Activated naive CD8-positive, alpha-beta T cell treated with anti-CD3 and anti-CD28 coated beads for 36 hours (primary cell): ENCODE results near the gene HOGA1. TPM values are rescaled to one million over a fixed set of nuclear protein-coding genes. Genes with fewer than 3 reads are reported as not detected.
"Not testable (repeated sequence)": the region's sequence is repeated elsewhere in the genome, so short reads cannot be mapped to it uniquely, and the experiment has no call there.

Source experiments
- DNase-seq: peaks from one replicate; pipeline ENCODE4 v3.0.0; 2021
- H3K27ac Mint-ChIP-seq: one replicate; pipeline ENCODE4 v1.8.0; 2022; ENCODE audit warnings: mild to moderate bottlenecking, moderate library complexity, mixed read lengths
- H3K27me3 Mint-ChIP-seq: one replicate; pipeline ENCODE4 v1.8.0; 2022; ENCODE audit warnings: mild to moderate bottlenecking, mixed read lengths
- H3K36me3 Mint-ChIP-seq: one replicate; pipeline ENCODE4 v1.8.0; 2021; ENCODE audit warnings: mild to moderate bottlenecking, mixed read lengths
- H3K4me1 Mint-ChIP-seq: one replicate; pipeline ENCODE4 v1.8.0; 2021; ENCODE audit warnings: mixed read lengths
- H3K4me3 Mint-ChIP-seq: one replicate; pipeline ENCODE4 v1.8.0; 2022; ENCODE audit warnings: mild to moderate bottlenecking, moderate library complexity, mixed read lengths
- H3K9me3 Mint-ChIP-seq: one replicate; pipeline ENCODE4 v1.8.0; 2022; ENCODE audit warnings: mixed read lengths
- total RNA-seq, 2 experiments: library from RNA; stranded (reverse); gene quantifications; one replicate each; pipeline ENCODE4 v1.2.3, GENCODE V29; 2021

Gene HOGA1
- total RNA-seq, 2 experiments from 2014 or later, result not detected

GRCh38 chr10:97570789-97571471 lies 13.3 kb upstream of the HOGA1 start:
- no peaks in the 10 kb centered on the region for H3K9me3 Mint-ChIP-seq
- H3K27me3 Mint-ChIP-seq, result no peaks in the 10 kb centered on the region
- no peak overlapping the region for H3K27ac Mint-ChIP-seq

GRCh38 chr10:97571622-97572021 lies 12.6 kb upstream of the HOGA1 start:
- H3K36me3 Mint-ChIP-seq, result no peaks in the 10 kb centered on the region

More at GRCh38 chr10:97570789-97571471, 13.3 kb upstream of the HOGA1 start:
- DNase-seq, result no peak
- peaks cover 2% of the 10 kb centered on the region for H3K4me1 Mint-ChIP-seq
- no peak overlapping the region for H3K4me3 Mint-ChIP-seq
- no peaks in the 10 kb centered on the region for H3K36me3 Mint-ChIP-seq

DNA sequence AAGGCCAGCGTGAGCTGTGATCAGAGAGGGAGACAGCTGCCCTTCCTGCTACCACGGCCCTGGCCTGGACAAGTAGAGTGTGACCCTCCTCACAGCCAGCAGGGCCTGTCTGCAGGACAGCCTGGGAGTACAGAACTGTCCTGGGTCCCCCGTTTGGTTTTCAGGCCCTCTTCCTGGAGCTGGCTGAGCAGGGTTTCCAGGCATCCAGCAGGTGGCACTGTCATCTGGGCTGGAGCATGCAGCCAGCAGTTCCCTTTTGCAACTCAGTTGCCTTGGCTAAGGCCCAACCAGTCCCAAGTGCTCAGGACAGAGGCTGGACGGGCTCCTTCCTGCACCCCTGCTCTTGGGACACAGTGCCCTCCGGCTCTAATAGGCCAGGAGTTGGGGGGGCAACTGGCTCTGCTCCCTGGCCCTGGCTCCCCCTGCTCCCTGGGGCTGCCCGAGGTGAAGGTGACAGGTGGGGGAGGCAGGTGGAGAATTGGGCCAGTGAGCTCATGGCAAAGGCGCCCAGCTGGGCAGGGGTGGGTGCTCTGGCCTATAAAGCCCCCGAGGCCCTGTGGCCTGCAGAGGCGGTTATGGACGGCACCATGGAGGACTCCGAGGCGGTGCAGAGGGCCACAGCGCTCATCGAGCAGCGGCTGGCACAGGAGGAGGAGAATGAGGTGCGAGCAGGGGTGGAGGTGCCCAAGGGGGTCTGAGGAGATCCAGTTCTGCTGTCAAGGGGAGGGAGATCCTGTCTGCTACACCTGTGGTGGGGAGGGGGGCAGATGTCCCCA lies 11.8 kb upstream of the HOGA1 start, which contains the start of gene ANKRD2:
Gene ANKRD2, plus strand, starts transcription at position 566 of the 776 bp plus-strand sequence. Its CDS starts 10 bp downstream, at position 576.
- H3K4me1 Mint-ChIP-seq, result peaks cover 2% of the 10 kb centered on the region
- H3K4me3 Mint-ChIP-seq, result no peak within 1 kb of the TSS
- no peaks in the 10 kb centered on the region for H3K9me3 Mint-ChIP-seq
- no peaks in the 10 kb centered on the region for H3K27me3 Mint-ChIP-seq
- no peak within 1 kb of the TSS for H3K27ac Mint-ChIP-seq
- peak; percentile 57 for DNase-seq
- no peaks in the 10 kb centered on the region for H3K36me3 Mint-ChIP-seq

More at GRCh38 chr10:97571622-97572021, 12.6 kb upstream of the HOGA1 start:
- Mint-ChIP-seq H3K27ac (no peak overlapping the region), H3K4me3 (no peak overlapping the region), H3K27me3 (no peaks in the 10 kb centered on the region), H3K9me3 (no peaks in the 10 kb centered on the region), H3K4me1 (peaks cover 2% of the 10 kb centered on the region)
- no peak for DNase-seq

- no peaks in the 10 kb centered on the region for H3K27me3 Mint-ChIP-seq
- H3K4me3 Mint-ChIP-seq, result no peak overlapping the region
- no peak overlapping the region for H3K27ac Mint-ChIP-seq
- no peaks in the 10 kb centered on the region for H3K9me3 Mint-ChIP-seq
- H3K36me3 Mint-ChIP-seq, result no peaks in the 10 kb centered on the region
- DNase-seq, result no peak
- H3K4me1 Mint-ChIP-seq, result peaks cover 2% of the 10 kb centered on the region
These were observed 11.2 kb upstream of the HOGA1 start for GRCh38 chr10:97573021-97573420.

GRCh38 chr10:97573672-97574071 lies 10.5 kb upstream of the HOGA1 start:
- H3K36me3 Mint-ChIP-seq, result no peaks in the 10 kb centered on the region
- H3K27ac Mint-ChIP-seq, result no peak overlapping the region
- no peak overlapping the region for H3K4me3 Mint-ChIP-seq
- H3K27me3 Mint-ChIP-seq, result peaks cover 3% of the 10 kb centered on the region
- H3K4me1 Mint-ChIP-seq, result peaks cover 2% of the 10 kb centered on the region
- DNase-seq, result no peak
- no peaks in the 10 kb centered on the region for H3K9me3 Mint-ChIP-seq

DNA sequence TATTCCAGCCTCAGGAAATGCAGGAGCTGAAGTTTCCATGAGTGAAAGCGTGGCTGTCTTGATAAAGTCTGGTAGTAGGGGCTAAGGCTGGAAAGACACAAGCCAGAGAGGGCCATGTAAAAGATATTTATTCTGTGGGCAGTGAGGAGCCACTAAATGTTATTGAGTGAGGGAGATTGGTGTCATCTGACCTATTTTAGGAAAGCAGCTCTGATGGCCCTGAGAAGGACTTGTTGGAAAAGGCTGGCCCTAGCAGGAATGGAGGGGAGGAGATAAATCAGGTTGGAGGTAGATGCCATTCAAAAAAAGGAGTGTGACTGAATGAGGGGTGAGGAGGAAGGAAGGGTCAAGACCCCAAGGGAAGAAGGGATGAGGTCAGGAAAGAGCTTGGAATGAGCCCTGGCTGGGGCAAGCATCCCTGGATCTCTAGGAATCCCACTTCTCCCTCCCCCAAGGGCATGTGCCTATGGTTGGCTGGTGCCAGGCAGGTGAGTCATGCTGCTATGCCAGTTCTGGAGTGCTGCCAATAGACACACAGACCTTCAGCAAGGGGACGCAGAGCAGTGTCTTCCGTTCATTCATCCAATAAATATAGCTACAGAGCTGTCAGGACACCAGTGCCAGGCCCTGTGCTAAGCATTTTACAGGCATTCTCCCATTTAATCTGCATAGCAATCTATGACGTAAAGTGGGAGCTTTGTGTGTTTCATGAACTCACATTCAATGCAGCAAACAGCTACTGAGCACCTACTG lies 9.6 kb upstream of the HOGA1 start:
- Mint-ChIP-seq H3K4me1 (peaks cover 2% of the 10 kb centered on the region), H3K9me3 (no peaks in the 10 kb centered on the region), H3K27me3 (peaks cover 6% of the 10 kb centered on the region), H3K4me3 (no peak overlapping the region), H3K27ac (no peak overlapping the region), H3K36me3 (no peaks in the 10 kb centered on the region)
- no peak for DNase-seq

DNA sequence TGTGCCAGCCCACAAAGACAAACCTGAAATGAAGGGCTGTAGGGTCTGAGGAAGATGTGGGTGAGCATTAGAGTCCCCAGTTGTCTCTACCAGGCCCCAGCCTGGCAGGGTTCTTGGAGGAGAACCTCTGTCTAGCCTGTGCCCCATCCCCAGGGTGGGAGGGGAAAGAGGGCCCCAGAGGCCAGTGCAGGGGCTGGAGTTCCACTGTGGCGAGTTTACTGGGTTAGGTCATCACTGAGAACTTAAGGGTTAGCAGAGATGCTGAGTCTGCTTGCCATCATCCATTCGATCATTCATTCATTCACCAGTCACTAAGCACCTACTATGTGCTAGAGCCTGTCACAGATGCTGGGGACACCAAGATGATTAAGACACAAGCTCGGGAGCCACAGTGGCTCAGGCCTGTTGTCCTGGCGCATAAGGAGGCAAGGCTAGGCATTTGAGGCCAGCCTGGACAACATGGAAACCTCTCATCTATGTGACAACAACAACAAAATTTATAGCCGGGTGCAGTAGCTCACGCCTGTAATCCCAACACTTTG lies 9.0 kb upstream of the HOGA1 start:
- H3K4me3 Mint-ChIP-seq, result no peak overlapping the region
- H3K36me3 Mint-ChIP-seq, result no peaks in the 10 kb centered on the region
- peaks cover 2% of the 10 kb centered on the region for H3K4me1 Mint-ChIP-seq
- DNase-seq, result no peak
- H3K27me3 Mint-ChIP-seq, result peaks cover 11% of the 10 kb centered on the region
- H3K9me3 Mint-ChIP-seq, result no peaks in the 10 kb centered on the region
- no peak overlapping the region for H3K27ac Mint-ChIP-seq

DNA sequence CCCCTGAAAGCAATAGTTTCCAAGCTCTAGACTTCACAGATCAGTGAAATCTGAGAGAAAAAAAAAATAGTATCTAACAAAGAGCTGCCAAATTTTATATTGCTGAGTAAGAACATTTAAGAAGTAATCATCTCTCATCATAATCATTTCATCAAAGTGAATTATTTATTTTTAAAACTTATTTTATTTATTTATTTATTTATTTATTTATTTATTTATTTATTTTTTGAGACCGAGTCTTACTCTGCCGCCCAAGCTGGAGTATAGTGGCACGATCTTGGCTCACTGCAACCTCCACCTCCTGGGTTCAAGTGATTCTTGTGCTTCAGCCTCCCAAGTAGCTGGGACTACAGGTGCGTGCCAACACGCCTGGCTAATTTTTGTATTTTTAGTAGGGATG lies 7.7 kb upstream of the HOGA1 start:
- H3K4me3 Mint-ChIP-seq, H3K9me3 Mint-ChIP-seq, DNase-seq, H3K27ac Mint-ChIP-seq, H3K36me3 Mint-ChIP-seq, H3K4me1 Mint-ChIP-seq: not testable (repeated sequence)
- peaks cover 11% of the 10 kb centered on the region for H3K27me3 Mint-ChIP-seq

DNA sequence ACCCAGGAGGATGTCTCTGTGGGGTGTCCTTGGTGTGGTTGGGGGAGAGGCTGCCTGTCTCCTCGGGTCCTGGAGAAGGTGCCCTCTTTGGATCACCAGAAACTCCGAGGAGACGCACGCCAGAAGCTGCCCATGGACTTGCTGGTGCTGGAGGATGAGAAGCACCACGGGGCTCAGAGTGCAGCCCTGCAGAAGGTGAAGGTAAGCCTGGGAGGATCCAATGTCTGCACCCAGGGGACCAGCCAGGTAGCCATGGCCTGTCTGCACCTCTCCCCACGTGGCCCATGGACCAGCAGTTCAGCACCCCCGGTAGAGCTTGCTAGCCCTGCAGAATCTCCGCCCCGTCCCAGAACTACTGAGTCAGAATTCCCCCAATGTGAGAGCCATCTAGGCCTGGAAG lies 6.5 kb upstream of the HOGA1 start:
- DNase-seq, result no peak
- no peaks in the 10 kb centered on the region for H3K9me3 Mint-ChIP-seq
- no peak overlapping the region for H3K4me3 Mint-ChIP-seq
- H3K27me3 Mint-ChIP-seq, result peaks cover 11% of the 10 kb centered on the region
- no peaks in the 10 kb centered on the region for H3K36me3 Mint-ChIP-seq
- H3K27ac Mint-ChIP-seq, result no peak overlapping the region
- peaks cover 2% of the 10 kb centered on the region for H3K4me1 Mint-ChIP-seq

- Mint-ChIP-seq H3K4me1 (no peaks in the 10 kb centered on the region), H3K27ac (no peak overlapping the region), H3K4me3 (no peak overlapping the region), H3K36me3 (no peaks in the 10 kb centered on the region), H3K9me3 (no peaks in the 10 kb centered on the region), H3K27me3 (peaks cover 11% of the 10 kb centered on the region)
- DNase-seq, result no peak
These were observed 5.9 kb upstream of the HOGA1 start for GRCh38 chr10:97578171-97578844.

GRCh38 chr10:97580421-97581367 lies 3.5 kb upstream of the HOGA1 start:
- no peaks in the 10 kb centered on the region for H3K4me1 Mint-ChIP-seq
- peaks cover 11% of the 10 kb centered on the region for H3K27me3 Mint-ChIP-seq
- no peaks in the 10 kb centered on the region for H3K36me3 Mint-ChIP-seq
- H3K27ac Mint-ChIP-seq, result no peak overlapping the region
- H3K9me3 Mint-ChIP-seq, result no peaks in the 10 kb centered on the region
- H3K4me3 Mint-ChIP-seq, result no peak overlapping the region
- DNase-seq, result no peak

DNA sequence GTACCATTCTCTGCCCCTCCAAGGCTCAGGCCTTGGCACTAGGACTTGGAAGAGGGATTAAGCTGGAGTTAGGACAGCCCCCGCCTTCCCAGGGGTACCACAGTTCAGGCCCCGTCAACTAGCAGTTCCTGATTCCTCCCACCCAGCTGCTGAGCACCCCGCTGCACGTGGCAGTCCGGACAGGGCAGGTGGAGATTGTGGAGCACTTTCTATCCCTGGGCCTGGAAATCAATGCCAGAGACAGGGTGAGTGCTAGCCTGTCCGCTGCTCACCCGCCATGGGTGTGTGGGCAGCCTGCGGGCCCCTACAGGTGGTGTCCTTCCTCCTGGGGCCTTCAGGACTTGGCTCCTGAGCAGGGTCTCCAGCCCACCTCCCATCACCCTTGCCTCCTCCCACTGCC lies 2.0 kb upstream of the HOGA1 start:
- peaks cover 11% of the 10 kb centered on the region for H3K27me3 Mint-ChIP-seq
- no peaks in the 10 kb centered on the region for H3K9me3 Mint-ChIP-seq
- H3K36me3 Mint-ChIP-seq, result no peaks in the 10 kb centered on the region
- no peaks in the 10 kb centered on the region for H3K4me1 Mint-ChIP-seq
- no peak overlapping the region for H3K4me3 Mint-ChIP-seq
- H3K27ac Mint-ChIP-seq, result no peak overlapping the region
- no peak for DNase-seq

DNA sequence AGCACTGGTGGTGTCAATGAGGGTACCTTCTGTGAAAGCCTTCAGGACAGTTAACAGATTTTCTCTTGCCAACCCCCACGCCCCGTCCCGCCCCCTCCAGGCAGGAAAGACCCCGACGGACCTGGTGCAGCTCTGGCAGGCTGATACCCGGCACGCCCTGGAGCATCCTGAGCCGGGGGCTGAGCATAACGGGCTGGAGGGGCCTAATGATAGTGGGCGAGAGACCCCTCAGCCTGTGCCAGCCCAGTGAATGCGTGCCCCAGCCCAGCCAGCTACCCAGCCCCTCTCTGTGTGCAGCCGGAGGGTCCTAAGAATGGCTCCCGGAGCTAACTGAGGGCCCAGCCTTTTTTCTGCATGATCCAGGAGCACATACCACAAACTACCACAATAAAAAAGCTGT lies 713 bp upstream of the HOGA1 start:
- H3K9me3 Mint-ChIP-seq, result no peaks in the 10 kb centered on the region
- no peak overlapping the region for H3K4me3 Mint-ChIP-seq
- peaks cover 10% of the 10 kb centered on the region for H3K27me3 Mint-ChIP-seq
- no peaks in the 10 kb centered on the region for H3K36me3 Mint-ChIP-seq
- no peak for DNase-seq
- H3K4me1 Mint-ChIP-seq, result no peaks in the 10 kb centered on the region
- H3K27ac Mint-ChIP-seq, result no peak overlapping the region
